LNCAP (cell line): ENCODE results near the gene MPHOSPH8.

ENCODE experiments used
- TF ChIP-seq, protein P1 (sequence below): fragments of 450-650 bp; IDR thresholded peaks from 2 replicates; pipeline ENCODE4 v1.5.1; 2017; ENCODE audit warnings: mild to moderate bottlenecking

The MPHOSPH8 gene, protein sequence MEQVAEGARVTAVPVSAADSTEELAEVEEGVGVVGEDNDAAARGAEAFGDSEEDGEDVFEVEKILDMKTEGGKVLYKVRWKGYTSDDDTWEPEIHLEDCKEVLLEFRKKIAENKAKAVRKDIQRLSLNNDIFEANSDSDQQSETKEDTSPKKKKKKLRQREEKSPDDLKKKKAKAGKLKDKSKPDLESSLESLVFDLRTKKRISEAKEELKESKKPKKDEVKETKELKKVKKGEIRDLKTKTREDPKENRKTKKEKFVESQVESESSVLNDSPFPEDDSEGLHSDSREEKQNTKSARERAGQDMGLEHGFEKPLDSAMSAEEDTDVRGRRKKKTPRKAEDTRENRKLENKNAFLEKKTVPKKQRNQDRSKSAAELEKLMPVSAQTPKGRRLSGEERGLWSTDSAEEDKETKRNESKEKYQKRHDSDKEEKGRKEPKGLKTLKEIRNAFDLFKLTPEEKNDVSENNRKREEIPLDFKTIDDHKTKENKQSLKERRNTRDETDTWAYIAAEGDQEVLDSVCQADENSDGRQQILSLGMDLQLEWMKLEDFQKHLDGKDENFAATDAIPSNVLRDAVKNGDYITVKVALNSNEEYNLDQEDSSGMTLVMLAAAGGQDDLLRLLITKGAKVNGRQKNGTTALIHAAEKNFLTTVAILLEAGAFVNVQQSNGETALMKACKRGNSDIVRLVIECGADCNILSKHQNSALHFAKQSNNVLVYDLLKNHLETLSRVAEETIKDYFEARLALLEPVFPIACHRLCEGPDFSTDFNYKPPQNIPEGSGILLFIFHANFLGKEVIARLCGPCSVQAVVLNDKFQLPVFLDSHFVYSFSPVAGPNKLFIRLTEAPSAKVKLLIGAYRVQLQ

DNA sequence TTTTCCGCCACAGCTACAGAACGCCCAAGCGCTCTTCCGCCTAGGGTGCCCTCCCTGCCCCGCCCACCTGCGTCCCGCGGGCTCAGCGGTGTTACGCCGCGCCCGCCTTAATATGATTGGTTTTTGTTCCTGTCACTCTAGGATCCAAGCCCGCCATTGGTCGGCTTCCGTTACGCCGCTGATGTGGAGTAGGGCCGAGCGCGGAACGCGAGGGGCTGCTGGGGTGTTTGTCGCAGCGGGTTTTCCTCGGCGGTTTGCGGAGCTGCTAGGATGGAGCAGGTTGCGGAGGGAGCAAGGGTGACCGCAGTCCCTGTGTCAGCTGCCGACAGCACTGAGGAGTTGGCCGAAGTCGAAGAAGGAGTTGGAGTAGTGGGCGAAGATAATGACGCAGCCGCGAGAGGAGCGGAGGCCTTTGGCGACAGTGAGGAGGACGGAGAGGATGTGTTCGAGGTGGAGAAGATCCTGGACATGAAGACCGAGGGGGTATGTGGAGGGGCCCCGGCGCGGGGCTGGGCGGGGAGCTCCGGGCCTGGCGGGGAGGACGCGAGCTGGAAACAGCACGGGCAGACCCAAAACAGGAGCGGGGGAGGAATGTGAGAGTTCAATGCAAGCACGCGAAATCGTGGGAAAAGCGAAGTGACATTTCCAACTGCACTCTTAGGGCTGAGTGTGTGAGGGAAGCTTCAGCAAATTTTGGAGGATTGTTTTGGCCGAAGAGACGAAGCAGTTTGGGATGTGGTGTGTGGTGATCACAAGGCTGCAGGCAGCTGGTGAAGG lies at the start of gene MPHOSPH8:
Gene MPHOSPH8, plus strand, starts transcription at position 181 of the 777 bp plus-strand sequence. Its CDS starts 90 bp downstream, at position 271.
- TF ChIP-seq, protein P1, sequence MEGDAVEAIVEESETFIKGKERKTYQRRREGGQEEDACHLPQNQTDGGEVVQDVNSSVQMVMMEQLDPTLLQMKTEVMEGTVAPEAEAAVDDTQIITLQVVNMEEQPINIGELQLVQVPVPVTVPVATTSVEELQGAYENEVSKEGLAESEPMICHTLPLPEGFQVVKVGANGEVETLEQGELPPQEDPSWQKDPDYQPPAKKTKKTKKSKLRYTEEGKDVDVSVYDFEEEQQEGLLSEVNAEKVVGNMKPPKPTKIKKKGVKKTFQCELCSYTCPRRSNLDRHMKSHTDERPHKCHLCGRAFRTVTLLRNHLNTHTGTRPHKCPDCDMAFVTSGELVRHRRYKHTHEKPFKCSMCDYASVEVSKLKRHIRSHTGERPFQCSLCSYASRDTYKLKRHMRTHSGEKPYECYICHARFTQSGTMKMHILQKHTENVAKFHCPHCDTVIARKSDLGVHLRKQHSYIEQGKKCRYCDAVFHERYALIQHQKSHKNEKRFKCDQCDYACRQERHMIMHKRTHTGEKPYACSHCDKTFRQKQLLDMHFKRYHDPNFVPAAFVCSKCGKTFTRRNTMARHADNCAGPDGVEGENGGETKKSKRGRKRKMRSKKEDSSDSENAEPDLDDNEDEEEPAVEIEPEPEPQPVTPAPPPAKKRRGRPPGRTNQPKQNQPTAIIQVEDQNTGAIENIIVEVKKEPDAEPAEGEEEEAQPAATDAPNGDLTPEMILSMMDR, result no peak

DNA sequence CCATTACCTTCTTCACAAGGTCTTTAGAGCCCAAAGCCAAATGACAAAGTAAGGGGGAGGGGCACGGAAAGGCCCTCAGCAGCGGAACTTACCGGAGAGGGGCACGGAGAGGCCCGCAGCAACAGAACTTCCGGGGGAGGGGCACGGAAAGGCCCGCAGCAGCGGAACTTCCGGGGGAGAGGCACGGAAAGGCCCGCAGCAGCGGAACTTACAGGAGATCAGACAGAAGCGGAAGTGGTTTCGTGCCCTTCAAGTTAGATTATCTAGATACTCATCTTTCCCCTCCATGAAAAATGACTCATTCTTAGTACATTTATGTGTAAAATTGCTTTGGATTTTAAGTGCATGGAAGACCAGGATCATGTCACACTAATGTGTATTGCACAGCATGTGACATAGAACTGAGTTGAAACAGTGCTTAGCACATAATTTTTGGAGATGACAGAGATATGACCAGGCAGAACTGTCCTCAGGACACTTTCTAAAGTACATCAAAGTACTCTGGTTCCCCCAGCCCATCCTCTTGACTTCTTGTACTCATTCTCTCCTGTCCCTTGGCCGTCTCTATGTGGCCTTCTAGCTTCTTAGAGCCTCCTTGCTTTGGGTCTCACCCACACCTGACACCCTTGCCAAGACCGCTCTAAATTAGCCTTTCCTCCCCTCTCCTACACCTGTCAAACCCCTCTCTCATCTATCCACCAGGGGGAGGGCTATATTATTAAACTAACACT lies 46.4 kb upstream of the MPHOSPH8 start:
- TF ChIP-seq, protein P1, result no peak

DNA sequence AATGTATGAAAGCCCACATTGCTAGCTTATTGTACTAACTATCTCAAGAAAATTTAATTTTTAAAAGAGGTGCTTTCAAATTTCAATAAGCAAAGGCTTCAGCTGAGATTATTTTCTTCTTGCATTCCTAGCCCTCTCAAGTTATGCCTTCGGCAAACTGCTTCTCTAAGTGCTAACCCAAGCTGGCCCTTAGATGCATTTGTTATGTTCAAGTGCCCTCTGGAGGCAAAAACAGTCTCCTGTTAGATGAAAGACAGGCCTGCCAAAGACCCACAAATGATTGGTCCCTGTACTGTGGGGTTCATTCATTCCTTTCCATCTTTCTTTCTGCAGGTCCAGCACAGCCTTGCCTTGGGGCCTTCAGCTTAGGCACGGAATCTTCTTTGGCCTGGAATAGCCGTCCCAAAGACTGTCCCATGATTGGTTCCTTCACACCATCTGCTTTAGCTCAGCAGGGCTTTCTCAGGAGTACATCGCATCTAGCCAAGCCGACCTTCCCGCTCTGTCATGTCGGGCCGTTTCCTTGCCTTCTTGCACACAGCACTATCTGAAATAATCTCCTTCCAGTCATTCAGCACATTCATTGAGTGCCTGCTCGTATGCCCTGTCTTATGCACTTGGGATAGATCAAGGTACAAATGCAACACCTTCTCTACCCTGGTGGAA lies 45.7 kb upstream of the MPHOSPH8 start:
- TF ChIP-seq, protein P1, result peak; percentile 58; the same call in 1 of the 2 replicates

DNA sequence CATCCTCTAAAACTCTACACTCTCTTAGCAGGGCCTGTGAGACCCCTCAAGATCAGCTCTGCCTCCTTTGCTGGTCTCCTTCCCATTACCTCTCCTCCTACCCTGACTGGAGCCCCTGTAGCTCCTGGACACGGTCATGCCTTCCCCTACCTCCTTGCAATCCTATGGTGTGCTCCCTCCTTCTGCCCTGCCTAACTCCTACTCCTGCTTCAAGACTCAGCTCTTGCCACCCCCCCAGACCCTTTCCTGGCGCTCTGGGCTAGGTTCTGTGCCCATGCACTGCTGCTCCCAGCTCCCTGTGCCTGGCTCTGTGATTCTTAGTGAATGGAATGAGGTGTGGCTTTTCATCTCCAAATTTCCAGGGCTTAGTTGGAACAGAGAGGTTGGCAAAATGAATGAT lies 44.1 kb upstream of the MPHOSPH8 start:
- TF ChIP-seq, protein P1, result no peak

DNA sequence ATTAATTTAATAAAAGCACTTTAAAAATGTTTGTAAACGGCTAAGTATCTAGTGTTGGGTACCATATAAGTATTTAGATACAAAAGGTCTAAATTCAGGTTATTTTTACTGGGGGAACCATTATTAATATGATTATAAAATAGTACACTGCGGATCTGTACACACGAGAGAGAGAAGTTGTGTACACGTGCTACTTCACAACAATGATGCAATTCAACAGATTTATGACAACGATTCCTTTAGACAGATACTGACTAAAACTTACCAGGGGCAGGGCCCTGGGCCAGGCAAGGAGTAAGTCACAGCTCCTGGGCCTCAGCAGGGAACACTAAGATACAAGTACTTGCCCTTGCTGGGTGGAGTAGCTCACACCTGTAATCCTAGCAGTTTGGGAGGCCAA lies 43.0 kb upstream of the MPHOSPH8 start:
- TF ChIP-seq, protein P1, result no peak

DNA sequence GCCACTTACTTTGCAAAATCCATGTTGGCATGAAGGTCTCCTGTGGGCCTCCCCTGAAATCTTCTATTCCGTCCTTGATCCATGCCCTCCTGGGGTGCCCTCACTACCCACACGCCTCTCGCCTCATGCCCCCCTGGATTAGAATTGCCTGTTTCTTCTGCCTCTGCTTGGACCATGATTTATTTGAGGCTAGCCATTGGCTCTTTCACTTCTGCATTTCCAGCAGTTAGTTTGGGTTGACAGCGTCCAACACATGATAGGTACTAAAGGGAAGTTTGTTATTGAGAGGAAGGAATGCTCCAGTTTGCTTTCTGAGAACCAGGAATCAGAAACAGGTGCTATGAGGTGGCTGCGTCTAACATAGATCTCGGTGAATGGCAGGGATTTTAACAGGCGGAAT lies 41.6 kb upstream of the MPHOSPH8 start:
- TF ChIP-seq, protein P1, result no peak
